ENCODE results near the gene SEC14L5.
"Not testable (repeated sequence)": the region's sequence is repeated elsewhere in the genome, so short reads cannot be mapped to it uniquely, and the experiment has no call there.

SEC14L5 gene

DNA sequence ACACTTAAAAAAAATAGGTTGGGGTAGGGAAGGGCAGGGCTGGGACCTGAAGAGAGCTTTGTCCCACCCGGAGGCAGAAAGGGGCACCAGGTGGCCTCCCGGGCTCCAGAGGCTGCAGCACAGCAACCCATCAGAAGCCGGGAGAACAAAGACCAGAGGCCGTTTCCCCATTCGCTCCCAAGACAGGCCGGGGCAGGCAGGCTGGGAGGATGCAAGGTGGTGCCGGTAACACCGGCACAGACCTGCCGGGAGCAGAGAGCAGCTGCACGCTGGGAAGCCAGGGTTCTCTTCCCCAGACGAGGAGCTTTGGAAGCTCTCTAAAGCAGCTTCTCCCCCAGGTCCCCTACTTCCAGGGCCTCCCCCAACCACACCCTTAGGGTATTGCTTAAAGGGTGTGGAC is 26.7 kb upstream of the SEC14L5 start:
- FAIRE-seq = no peak

DNA sequence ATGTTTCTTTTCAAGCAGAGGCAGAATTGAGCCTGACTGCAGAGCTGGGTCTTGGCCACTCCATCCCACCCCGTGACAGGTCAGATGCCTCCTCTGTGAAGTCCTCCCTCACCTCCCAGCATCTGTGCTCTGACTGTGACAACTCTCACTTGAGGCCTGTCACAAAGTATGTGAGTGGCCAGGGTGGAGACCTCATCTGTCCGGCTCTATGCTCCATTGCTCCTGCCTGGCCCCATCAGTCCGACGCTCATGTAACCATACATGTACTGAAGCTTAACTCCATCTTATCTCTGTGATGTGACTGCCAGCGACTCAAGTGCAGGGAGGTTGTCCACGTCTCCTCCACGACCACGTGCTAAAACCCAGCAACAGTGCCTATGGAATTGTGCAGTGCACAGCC is 24.7 kb upstream of the SEC14L5 start:
- no peak for FAIRE-seq

GRCh38 chr16:4933871-4934395 is 24.2 kb upstream of the SEC14L5 start:
- FAIRE-seq = no peak

GRCh38 chr16:4934591-4934990 is 23.5 kb upstream of the SEC14L5 start:
- no peak for FAIRE-seq

DNA sequence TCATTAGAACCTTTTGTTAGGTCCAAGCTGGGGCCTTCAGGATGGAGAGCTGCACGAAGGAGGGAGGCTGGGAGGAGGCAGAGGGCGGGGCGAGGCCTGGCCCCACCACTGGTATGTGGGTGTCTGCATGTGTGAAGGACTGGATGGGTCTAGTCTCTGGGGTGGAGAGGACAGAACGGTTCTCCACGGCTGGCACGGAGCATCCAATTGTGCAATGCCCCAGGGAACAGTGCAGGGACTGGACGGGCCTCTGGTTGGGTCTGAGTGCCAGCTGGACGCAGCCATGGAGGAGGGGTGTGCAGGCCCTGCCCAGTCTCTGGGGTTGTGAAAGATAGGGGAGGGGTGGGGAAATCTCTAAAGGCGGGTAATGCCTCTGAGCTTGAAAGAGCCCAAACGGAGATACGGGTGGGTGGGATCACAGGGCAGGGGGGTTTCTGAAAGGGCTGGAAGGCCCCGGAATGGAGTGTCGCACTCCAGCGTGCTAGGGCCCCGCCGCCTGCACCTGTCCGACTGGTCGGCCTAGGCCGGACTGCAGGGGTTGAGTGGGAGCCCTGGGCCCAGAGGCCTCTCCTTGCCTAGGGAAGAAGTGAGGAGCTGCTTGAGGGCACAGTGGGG is 22.8 kb upstream of the SEC14L5 start:
- FAIRE-seq = no peak

DNA sequence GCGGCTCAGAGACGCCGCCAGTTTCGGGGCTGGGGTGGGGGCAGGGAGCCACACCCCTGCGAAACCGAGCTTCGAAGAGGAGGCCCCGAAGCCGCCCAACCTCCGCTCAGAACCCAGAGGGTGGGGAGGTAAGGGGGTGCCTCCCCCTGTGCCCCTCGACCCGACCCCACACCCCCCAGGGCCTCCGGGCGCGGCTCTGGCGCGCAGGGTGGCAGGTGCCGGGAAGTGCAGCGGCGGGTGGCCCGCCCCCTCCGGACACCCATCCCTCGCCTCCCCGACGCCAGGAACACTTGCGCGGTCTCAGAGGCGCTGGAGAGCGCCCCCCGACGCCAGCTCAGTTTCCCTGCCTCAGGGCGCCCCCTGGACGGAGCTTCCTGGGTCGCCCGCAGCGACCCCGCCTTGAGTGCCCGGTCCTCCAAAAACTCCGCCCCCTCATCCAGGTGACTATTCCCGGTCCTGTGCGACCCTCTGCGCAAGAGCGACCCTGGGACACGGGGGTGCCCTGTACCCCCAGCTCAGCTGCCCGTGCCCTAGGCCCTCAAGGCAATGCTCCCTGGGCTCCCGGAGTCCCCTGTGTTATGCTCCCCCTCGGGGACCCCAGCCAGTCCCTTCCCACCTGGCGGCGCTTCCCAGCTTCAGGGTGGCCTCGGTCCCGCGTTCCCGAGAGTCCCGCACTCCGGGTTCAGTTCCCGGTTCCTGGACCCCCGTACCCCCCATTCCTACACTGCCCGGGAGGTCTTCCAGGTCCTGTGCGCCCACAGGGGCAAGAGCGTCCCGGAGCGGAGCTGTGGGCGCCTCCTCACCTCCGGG is 21.7 kb upstream of the SEC14L5 start:
- FAIRE-seq = no peak

DNA sequence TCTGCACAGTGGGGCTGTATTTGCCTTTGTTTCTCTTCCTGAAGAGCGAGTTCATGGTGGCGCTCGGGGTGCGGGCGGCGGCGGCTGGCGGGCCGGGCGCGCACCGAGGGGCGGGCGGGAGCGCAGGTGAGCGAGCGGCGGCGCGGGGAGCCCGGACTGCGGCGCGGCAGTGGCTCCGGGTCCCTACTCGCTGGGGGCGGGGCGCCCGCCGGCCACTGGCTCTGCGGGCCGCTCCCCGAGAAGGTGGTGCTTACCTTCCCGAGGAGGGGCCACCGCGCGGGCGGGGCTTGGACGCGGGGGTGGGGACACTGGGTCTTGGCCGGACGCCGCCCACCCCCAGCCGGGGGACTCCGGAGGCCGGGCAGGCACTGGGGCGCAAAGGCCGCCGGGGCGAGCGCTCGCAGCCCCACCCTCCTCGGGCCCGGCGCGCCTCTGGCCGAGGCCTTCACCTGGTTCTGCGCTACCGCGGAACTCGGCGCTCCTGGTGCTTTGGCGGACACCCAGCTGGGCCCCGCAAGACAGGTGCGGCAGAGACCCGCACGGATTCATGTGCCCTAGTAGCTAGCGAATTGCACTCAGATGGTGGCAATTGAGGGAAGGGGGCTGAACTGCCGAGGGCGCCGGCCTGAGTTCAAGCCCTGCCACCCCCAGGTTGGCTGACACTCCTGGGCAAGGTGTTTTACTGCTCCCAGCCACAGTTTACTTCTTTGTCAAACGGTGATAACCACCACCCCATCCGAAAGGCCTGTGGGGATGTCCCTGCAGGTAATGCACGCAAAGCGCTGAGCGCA is 20.9 kb upstream of the SEC14L5 start, which contains the start of gene PPL:
TSS of gene PPL (minus strand) at position 158 of the 791 bp plus-strand sequence. CDS start at position 55, 103 bp downstream.
- no peak for FAIRE-seq

- FAIRE-seq = no peak
Observed at GRCh38 chr16:4937782-4938682, 20.1 kb upstream of the SEC14L5 start.

- no peak for FAIRE-seq
Observed at GRCh38 chr16:4938683-4939030, 19.5 kb upstream of the SEC14L5 start.

DNA sequence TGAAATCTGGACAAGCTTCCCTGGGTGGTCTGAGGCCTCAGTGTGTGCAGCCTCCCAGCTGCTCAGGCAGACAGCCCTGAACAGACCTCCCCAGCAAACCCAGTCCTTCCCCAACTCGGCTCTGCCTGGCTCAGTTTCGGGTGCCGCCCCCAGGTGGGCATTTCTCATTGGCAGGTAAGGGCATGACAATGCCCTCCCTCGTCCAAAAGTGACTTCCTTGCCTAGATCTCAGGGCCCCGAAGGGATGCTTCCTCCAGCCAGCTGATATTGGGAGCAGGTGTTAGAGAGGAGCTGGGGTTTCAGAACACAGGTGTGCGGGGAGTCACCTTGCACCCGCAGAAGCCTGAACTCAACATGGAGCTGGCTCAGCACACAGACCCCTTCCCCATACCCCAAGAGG is 17.4 kb upstream of the SEC14L5 start:
- no peak for FAIRE-seq

DNA sequence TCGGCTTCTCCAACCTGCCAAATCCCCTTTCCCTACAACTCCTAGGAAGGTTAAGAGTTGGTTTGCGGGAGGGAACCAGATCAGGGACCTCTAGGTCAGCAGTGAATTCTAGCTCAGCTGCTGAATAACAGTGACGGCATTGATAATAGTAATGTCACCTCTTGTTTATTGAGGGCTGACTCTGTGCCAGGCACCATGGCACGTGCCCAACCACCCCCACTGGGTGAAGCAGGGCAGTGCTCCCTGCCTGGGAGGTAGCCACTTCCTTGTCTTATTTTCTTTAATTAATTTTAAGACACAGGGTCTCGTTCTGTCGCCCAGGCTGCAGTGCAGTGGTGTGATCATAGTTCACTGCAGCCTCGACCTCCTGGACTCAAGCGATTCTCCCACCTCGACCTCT is 15.6 kb upstream of the SEC14L5 start:
- FAIRE-seq = no peak

- no peak for FAIRE-seq
Observed at GRCh38 chr16:4944333-4945281, 13.5 kb upstream of the SEC14L5 start.

DNA sequence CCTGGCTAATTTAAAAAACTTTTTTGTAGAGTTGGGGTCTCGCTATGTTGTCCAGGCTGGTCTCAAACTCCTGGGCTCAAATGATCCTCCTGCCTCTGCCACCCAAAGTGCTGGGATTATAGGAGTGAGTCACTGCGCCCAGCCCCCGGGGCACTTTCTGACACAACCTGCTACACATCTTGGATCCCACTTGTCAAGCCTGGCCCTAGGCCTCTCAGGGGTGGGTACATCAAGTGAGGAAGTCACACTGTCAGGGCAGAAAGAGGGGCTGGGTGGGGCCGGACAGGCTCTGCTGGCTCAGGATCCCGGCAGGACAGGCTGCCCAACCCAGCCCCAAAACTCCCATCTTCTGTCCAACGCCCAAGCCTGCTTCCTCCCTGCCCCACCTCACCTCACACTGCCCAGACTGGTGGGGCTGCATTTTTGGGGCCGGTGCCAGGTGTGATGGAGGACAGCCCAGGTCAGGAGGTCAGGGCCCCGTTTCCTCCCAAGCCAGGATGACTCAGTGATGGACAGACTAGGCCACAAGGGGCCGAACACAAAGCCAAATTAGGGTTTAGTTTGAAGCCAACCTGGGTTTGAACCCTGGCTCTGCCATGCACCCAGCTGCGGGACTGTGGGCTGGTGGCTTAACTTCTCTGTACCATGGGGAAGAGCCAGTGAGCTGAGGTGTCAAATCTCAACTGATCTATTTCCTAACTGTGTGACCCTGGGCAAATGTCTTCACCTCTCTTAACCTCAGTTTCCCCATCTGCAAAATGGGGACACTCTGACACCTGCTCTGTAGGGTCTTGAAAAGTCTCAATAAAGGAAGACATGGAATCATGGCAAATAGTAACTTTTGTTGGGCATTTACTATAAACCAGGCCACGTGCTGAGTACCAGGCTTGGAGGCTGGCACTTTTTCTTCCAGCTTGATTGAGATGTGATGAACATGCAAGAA is 12.3 kb upstream of the SEC14L5 start:
- FAIRE-seq = no peak

DNA sequence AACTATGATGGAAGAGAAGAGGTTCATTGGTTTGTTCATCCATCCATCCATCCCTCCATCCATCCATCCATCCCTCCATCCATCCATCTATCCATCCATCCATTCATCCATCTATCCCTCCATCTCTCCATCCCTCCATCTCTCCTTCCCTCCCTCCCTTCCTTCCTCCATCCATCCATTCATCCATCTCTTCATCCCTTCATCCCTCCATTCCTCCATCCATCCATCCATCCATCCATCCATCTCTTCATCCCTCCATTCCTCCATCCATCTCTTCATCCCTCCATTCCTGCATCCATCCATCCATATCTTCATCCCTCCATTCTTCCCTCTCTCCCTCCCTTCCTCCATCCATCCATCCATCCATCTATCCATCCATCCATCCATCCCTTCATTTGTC is 11.2 kb upstream of the SEC14L5 start:
- no peak for FAIRE-seq

- FAIRE-seq = no peak
Observed at GRCh38 chr16:4947722-4948503, 10.2 kb upstream of the SEC14L5 start.

- FAIRE-seq = no peak
Observed at GRCh38 chr16:4948903-4949766, 9.0 kb upstream of the SEC14L5 start.

DNA sequence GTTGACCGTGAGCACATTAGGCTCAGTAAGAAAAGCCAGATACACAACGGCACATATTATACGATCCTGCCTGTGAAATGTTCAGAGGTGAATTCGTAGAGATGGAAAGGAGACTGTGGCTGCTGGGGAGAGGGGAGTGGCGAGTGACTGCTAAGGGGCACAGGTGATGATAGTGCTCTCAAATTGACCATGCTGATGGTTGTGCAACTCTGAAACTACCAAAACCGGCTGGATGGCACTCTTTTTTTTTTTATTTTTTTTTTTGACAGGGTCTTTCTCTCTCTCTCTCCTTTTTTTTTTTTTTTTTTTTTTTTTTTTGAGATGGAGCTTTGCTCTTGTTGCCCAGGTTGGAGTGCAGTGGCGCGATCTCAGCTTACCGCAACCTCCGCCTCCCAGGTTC is 8.1 kb upstream of the SEC14L5 start:
- FAIRE-seq = no peak

GRCh38 chr16:4951583-4951982 is 6.5 kb upstream of the SEC14L5 start:
- FAIRE-seq = not testable (repeated sequence)

All from endometrium (tissue), 2 donors.